SK-N-SH (cell line): ENCODE data around the gene FAM227B. TPM values are rescaled to one million over a fixed set of nuclear protein-coding genes. Genes with fewer than 3 reads are reported as not detected.

Source experiments
- CTCF ChIA-PET: fragments of 300-600, 350-600 bp; formaldehyde crosslinking; extraction: SDS; loops from one replicate; lab custom pipeline; 2021; lab: Yijun Ruan, JAX
- POLR2A ChIA-PET: fragments of 350-600 bp; sonication (Branson Sonifier 250); formaldehyde crosslinking; extraction: SDS; loops from one replicate; lab custom pipeline; 2020; ENCODE audit warnings: antibody characterized with exemption, inconsistent platforms; lab: Yijun Ruan, JAX
- DNase-seq: peaks from one replicate; pipeline ENCODE4 v3.0.0; 2012
- H2AFZ ChIP-seq: fragments of 200-600 bp; sonication (generic); 2 replicates; pipeline ENCODE4 v1.8.1; 2016; ENCODE audit warnings: antibody characterized with exemption, mild to moderate bottlenecking, low read depth
- H3F3A ChIP-seq: fragments of 200-600 bp; sonication (generic); replicated peaks from 2 replicates; pipeline ENCODE3; 2016; ENCODE audit warnings: antibody characterized with exemption, mild to moderate bottlenecking; ENCODE audit not compliant: insufficient read depth
- H3K27ac ChIP-seq, 2 experiments: fragments of 200-500 bp in 1 of 2; fragments of 200-600 bp in 1 of 2; sonication (Bioruptor generic) in 1 of 2; sonication (generic), shearing (Covaris generic) in 1 of 2; 2 replicates each; pipeline versions ENCODE4 v1.5.1 to v1.6.1; 2014 to 2016; ENCODE audit warnings: low read depth in 2 of 2, inconsistent platforms in 1 of 2, low read length in 1 of 2, mild to moderate bottlenecking in 1 of 2, mixed read lengths in 1 of 2
- H3K27me3 ChIP-seq: fragments of 200-600 bp; sonication (generic), shearing (Covaris generic); 2 replicates; pipeline ENCODE4 v1.6.1; 2016; ENCODE audit warnings: mixed run types; ENCODE audit not compliant: insufficient read depth
- H3K36me3 ChIP-seq, 2 experiments: fragments of 200-500 bp in 1 of 2; fragments of 200-600 bp in 1 of 2; sonication (Bioruptor generic) in 1 of 2; sonication (generic) in 1 of 2; replicated peaks in 1 of 2; 2 replicates each; pipeline versions ENCODE3 to v1.5.1; 2014 to 2016; ENCODE audit warnings: low read length in 1 of 2, mild to moderate bottlenecking in 1 of 2; ENCODE audit not compliant: insufficient read depth in 2 of 2, control insufficient read depth in 1 of 2
- H3K4me1 ChIP-seq, 2 experiments: fragments of 200-500 bp in 1 of 2; fragments of 200-600 bp in 1 of 2; sonication (Bioruptor generic) in 1 of 2; sonication (generic), shearing (Covaris generic) in 1 of 2; 2 replicates each; pipeline versions ENCODE4 v1.5.1 to v1.6.1; 2014 to 2016; ENCODE audit warnings: low read depth in 1 of 2, low read length in 1 of 2, mixed run types in 1 of 2; ENCODE audit not compliant: insufficient read depth in 2 of 2, control insufficient read depth in 1 of 2
- H3K4me2 ChIP-seq: fragments of 200-600 bp; sonication (generic), shearing (Covaris generic); 2 replicates; pipeline ENCODE4 v1.6.1; 2017; ENCODE audit warnings: mixed run types
- H3K4me3 ChIP-seq, 2 experiments: fragments of 200-500 bp in 1 of 2; fragments of 200-600 bp in 1 of 2; sonication (Bioruptor generic) in 1 of 2; sonication (generic), shearing (Covaris generic) in 1 of 2; 2 replicates each; pipeline versions ENCODE4 v1.5.1 to v1.8.1; 2014 to 2016; ENCODE audit warnings: low read depth in 2 of 2, inconsistent platforms in 1 of 2, low read length in 1 of 2, mild to moderate bottlenecking in 1 of 2, mixed read lengths in 1 of 2, moderate library complexity in 1 of 2
- H3K79me2 ChIP-seq: fragments of 200-600 bp; sonication (generic); 2 replicates; pipeline ENCODE4 v1.8.1; 2017; ENCODE audit warnings: mild to moderate bottlenecking; ENCODE audit not compliant: insufficient read depth
- H3K9ac ChIP-seq: fragments of 200-600 bp; sonication (generic); 2 replicates; pipeline ENCODE4 v1.6.1; 2017; ENCODE audit warnings: mixed run types
- H3K9me2 ChIP-seq: fragments of 200-600 bp; sonication (generic); 2 replicates; pipeline ENCODE4 v1.6.1; 2017; ENCODE audit warnings: mixed run types
- H3K9me3 ChIP-seq: fragments of 200-600 bp; sonication (generic); 2 replicates; pipeline ENCODE4 v1.6.1; 2017; ENCODE audit warnings: mixed run types, mild to moderate bottlenecking, moderate library complexity
- H4K20me1 ChIP-seq: fragments of 200-600 bp; sonication (generic); 2 replicates; pipeline ENCODE4 v1.6.1; 2017; ENCODE audit warnings: mild to moderate bottlenecking, mixed run types; ENCODE audit not compliant: insufficient read depth
- CTCF ChIP-seq: fragments of 200-600 bp; sonication (generic); IDR thresholded peaks from 2 replicates; pipeline ENCODE4 v1.6.1; 2017; ENCODE audit warnings: antibody characterized with exemption, mild to moderate bottlenecking, moderate library complexity
- ELF1 ChIP-seq: IDR thresholded peaks from 2 replicates; pipeline ENCODE4 v1.4.0; 2012
- FOXJ3 ChIP-seq: sonication (generic); formaldehyde crosslinking; IDR thresholded peaks from 2 replicates; pipeline ENCODE4 v1.5.1; 2020; ENCODE audit warnings: mild to moderate bottlenecking, missing genetic modification reagents
- FOXM1 ChIP-seq: IDR thresholded peaks from 2 replicates; pipeline ENCODE4 v1.4.0; 2012; ENCODE audit warnings: low read depth, mild to moderate bottlenecking
- IRF3 ChIP-seq: fragments of 150-350 bp; IDR thresholded peaks from 2 replicates; pipeline ENCODE4 v1.6.1; 2016; ENCODE audit warnings: mild to moderate bottlenecking, low read depth, low read length
- JUND ChIP-seq: IDR thresholded peaks from 2 replicates; pipeline ENCODE4 v1.4.0; 2012
- MEF2A ChIP-seq: IDR thresholded peaks from 2 replicates; pipeline ENCODE4 v1.4.0; 2012; ENCODE audit warnings: low read depth, borderline replicate concordance
- RAD21 ChIP-seq: IDR thresholded peaks from 2 replicates; pipeline ENCODE4 v1.6.1; 2012; ENCODE audit warnings: mild to moderate bottlenecking, low read length
- REST ChIP-seq: IDR thresholded peaks from 2 replicates; pipeline ENCODE4 v1.6.1; 2012; ENCODE audit warnings: mild to moderate bottlenecking, low read depth, low read length, moderate library complexity
- RXRA ChIP-seq: IDR thresholded peaks from 2 replicates; pipeline ENCODE4 v1.4.0; 2012; ENCODE audit warnings: low read depth, mild to moderate bottlenecking, borderline replicate concordance
- SMC3 ChIP-seq: IDR thresholded peaks from 2 replicates; pipeline ENCODE4 v1.6.1; 2012; ENCODE audit warnings: low read depth, low read length, improper control_type of control experiment
- USF2 ChIP-seq: fragments of 150-350 bp; IDR thresholded peaks from 2 replicates; pipeline ENCODE4 v1.6.1; 2017; ENCODE audit warnings: antibody characterized with exemption, low read length, low read depth, borderline replicate concordance
- WGBS: methylation state at CpG from one replicate; pipeline ENCODE4 v1.1.6; 2017; ENCODE audit warnings: low lambda C conversion rate; 5-methylcytosine and 5-hydroxymethylcytosine counted together
- polyA plus RNA-seq, 3 experiments: library from polyadenylated mRNA; depleted of rRNA; stranded (reverse); fragments of >200 nt; gene quantifications; 2 replicates each; pipeline ENCODE4 v1.2.3, GENCODE V29; 2012

The FAM227B gene
- polyA plus RNA-seq, 1 of the 3 experiments (the other 2 are of a cell fraction) = 4.4 TPM

GRCh38 chr15:49458145-49458544, 162.5 kb downstream of the FAM227B start:
- Histone ChIP-seq H3K9me2 (no peaks in the 10 kb centered on the region), H3K4me3 (no peak overlapping the region), H3K27ac (no peak overlapping the region), H3K4me2 (no peak overlapping the region), H2AFZ (no peak overlapping the region), H4K20me1 (no peaks in the 10 kb centered on the region), H3K9ac (no peak overlapping the region), H3K79me2 (no peaks in the 10 kb centered on the region), H3K27me3 (no peaks in the 10 kb centered on the region), H3K36me3 (no peaks in the 10 kb centered on the region), H3F3A (no peaks in the 10 kb centered on the region), H3K9me3 (no peaks in the 10 kb centered on the region), H3K4me1 (peaks cover 0 to 4% of the 10 kb centered on the region in 2 experiments; a peak in 2 of 4 replicates)
- CTCF ChIA-PET = interaction anchor here (1.1 kb wide), 1 partner anchor 8 kb away, joined by 3 read pairs; no protein-coding TSS in a partner anchor
- no peak for DNase-seq
- POLR2A ChIA-PET = no interaction called here
- no peak for TF ChIP-seq REST
- TF ChIP-seq MEF2A = peak; percentile 51; the same call in 1 of the 2 replicates
- 9% methylated on average over 2 of the region's 2 CpGs for WGBS

GRCh38 chr15:49456166-49456565, 164.5 kb downstream of the FAM227B start:
- TF ChIP-seq IRF3 = no peak
- TF ChIP-seq SMC3 = no peak
- no peak for TF ChIP-seq FOXM1
- TF ChIP-seq JUND = no peak
- TF ChIP-seq RXRA = no peak
- TF ChIP-seq USF2 = no peak
- no peak for TF ChIP-seq FOXJ3
- no peak for TF ChIP-seq RAD21
- TF ChIP-seq CTCF = no peak
- TF ChIP-seq ELF1 = no peak
- Histone ChIP-seq H3K9me3 (no peaks in the 10 kb centered on the region), H3K79me2 (no peaks in the 10 kb centered on the region), H3K9ac (no peak overlapping the region), H3K9me2 (no peaks in the 10 kb centered on the region), H2AFZ (no peak overlapping the region), H3K4me3 (no peak overlapping the region), H3K36me3 (no peaks in the 10 kb centered on the region), H3K27me3 (no peaks in the 10 kb centered on the region), H3K4me1 (peaks cover 0 to 4% of the 10 kb centered on the region in 2 experiments; a peak in 2 of 4 replicates), H3K27ac (no peak overlapping the region), H3F3A (no peaks in the 10 kb centered on the region), H4K20me1 (no peaks in the 10 kb centered on the region), H3K4me2 (no peak overlapping the region)
- DNase-seq = no peak
- CTCF ChIA-PET = interaction anchor here (0.7 to 1.6 kb wide), 3 partner anchors 23 to 221 kb away, joined by 3 read pairs; no protein-coding TSS in a partner anchor
- POLR2A ChIA-PET = no interaction called here
